Coronary artery (tissue), 2 donors: ENCODE data around the gene PTP4A2.

Source experiments
- DNase-seq: peaks from one replicate; pipeline ENCODE4 v3.0.0-alpha.2; 2017; ENCODE audit warnings: low spot score
- H3K27ac ChIP-seq, 2 donors: fragments of 200-600 bp; sonication (generic); one replicate each; pipeline ENCODE4 v1.5.1; 2016 to 2019
- H3K4me3 ChIP-seq: fragments of 200-600 bp; sonication (generic); 2 replicates; pipeline ENCODE4 v1.5.1; 2016; ENCODE audit warnings: mild to moderate bottlenecking, moderate library complexity
- TF ChIP-seq, protein P1 (sequence below): fragments of 200-600 bp; sonication (generic); IDR thresholded peaks from one replicate; pipeline ENCODE4 v1.5.1; 2019; ENCODE audit warnings: antibody characterized with exemption

The PTP4A2 gene

DNA sequence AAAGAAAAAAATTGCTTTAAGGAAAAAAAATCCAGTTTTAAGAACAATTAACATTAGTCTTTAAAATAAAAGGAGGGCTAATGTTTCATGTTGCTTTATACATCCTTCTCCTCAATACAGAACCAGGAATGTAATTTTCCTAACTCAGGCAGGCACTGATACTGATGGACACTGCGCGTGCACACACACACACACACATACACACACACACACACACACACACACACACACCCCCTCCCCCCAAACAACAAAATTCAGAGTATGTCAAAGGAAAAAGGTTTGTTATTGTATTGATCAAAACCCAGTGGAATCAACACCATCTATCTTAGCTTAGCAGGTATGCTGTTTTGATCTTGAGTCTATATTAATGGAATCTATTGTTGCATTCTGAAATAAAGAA lies 31.6 kb downstream of the PTP4A2 start:
- Histone ChIP-seq H3K4me3 (no peak overlapping the region), H3K27ac (no peak overlapping the region)
- no peak for DNase-seq
- TF ChIP-seq, protein P1, sequence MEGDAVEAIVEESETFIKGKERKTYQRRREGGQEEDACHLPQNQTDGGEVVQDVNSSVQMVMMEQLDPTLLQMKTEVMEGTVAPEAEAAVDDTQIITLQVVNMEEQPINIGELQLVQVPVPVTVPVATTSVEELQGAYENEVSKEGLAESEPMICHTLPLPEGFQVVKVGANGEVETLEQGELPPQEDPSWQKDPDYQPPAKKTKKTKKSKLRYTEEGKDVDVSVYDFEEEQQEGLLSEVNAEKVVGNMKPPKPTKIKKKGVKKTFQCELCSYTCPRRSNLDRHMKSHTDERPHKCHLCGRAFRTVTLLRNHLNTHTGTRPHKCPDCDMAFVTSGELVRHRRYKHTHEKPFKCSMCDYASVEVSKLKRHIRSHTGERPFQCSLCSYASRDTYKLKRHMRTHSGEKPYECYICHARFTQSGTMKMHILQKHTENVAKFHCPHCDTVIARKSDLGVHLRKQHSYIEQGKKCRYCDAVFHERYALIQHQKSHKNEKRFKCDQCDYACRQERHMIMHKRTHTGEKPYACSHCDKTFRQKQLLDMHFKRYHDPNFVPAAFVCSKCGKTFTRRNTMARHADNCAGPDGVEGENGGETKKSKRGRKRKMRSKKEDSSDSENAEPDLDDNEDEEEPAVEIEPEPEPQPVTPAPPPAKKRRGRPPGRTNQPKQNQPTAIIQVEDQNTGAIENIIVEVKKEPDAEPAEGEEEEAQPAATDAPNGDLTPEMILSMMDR = no peak

DNA sequence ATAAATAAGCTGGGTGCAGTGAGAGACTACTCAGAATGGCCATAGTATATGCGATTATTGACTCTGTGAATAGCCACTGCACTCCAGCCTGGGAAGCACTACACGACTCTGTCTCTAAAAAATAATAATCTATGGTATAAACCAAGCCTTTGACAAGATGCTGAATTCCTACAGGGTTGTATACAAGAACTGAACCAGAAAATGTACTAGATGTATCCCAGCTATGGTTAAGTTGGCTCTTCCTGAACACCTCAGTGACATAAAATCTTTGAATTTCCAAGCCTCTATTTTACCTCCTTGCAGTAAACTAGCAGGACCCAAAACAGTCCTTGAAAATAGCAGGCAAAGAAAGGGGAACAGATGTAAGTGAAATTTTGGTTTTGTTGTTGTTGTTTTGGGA lies 32.5 kb downstream of the PTP4A2 start:
- TF ChIP-seq, protein P1 = no peak
- H3K27ac ChIP-seq = no peak overlapping the region
- DNase-seq = no peak
- H3K4me3 ChIP-seq = no peak overlapping the region

DNA sequence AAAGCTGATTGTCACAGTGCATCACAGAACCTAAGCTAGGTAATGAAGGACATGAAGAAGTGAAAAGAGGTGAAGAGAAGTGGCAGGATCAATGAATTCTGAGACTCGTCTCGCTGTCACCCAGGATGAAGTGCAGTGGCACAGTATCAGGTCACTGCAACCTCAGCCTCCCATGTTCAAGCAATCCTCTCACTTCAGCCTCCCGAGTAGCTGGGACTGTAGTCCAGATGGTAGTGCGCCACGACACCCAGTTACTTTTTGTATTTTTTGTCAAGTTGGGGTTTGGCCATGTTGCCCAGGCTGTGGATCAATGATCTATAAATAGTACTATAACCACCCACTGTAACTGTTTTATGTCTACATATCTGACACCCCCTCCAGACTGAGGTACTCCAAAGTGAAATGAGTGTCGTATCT lies 33.1 kb downstream of the PTP4A2 start:
- TF ChIP-seq, protein P1 = no peak
- Histone ChIP-seq H3K4me3 (no peak overlapping the region), H3K27ac (no peak overlapping the region)
- no peak for DNase-seq

DNA sequence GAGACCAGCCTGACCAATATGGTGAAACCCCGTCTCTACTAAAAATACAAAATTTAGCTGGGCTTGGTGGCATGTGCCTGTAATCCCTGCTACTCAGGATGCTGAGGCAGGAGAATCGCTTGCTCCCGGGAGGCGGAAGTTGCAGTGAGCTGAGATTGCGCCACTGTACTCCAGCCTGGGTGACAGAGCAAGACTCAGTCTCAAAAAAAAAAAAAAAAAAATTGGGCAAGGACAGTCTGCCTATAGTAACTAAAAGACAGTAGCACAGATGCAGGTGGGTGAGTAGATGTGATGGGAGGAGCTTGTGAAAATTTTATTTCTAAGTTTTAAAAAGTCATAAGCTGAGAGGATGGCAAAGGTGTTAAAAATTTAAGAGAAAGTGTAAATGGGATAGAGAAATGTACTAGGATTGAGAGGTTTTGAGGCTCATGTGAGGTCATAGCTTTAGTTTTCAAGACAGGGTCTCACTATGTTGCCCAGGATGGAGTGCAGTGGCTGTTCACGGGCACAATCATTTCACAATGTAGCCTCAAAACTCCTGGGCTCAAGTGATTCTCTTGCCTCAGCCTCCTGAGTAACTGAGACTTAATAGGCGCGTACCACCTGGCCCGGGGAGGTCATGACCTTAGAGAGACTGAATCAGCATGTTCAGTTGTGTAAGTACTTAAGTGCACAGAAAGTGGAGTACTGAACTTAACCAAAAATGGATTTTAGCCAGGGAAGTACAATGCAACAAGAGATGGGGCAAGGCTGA lies 33.7 kb downstream of the PTP4A2 start:
- DNase-seq = no peak
- Histone ChIP-seq H3K4me3 (no peak overlapping the region), H3K27ac (no peak overlapping the region)
- TF ChIP-seq, protein P1 = no peak

DNA sequence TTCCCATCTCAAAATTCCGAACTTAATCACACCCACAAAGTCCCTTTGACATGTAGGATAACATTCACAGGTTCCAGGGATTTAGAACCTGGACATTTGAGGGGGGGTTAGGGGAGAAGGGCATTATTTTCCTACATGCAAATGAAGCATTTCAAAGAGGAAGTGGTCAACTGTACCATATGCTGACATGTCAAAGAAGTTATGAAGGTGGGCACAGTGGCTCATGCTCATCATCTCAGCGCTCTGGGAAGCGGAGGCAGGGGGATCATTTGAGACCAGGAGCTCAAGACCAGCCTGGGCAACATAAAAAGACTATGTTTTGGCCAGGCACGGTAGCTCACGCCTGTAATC lies 35.7 kb downstream of the PTP4A2 start:
- TF ChIP-seq, protein P1 = no peak
- Histone ChIP-seq H3K4me3 (no peak overlapping the region), H3K27ac (no peak overlapping the region)
- DNase-seq = no peak

DNA sequence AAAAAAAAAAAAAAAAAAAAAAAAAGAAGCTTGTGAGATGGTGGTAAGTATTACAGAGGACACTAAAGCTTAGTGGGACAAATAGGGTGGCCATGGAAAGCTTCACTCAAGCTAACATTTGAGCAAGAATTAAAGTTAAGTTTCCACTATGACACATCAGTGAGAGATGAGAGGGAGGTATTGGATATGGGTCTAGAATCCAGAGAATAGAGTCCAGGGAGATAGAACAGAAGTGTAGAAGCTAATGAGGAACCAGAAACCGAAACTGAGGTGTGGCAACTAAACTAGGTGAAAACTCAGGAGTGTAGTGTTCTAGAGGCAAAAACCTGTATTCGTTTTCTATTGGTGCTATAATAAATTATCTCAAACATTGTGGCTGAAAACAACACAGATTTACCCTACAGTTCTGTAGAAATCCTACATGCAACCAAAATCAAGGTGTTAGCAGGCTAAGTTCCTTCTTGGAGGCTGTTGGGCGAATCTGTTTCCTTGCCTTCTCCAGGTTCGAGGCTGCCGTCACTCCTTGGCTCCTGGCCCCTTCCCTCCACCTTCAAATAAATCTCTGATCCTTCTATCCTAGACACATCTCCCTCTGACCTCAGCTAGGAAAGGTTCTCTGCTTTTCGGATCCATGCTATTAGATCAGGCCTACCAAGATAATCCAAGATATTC lies 36.2 kb downstream of the PTP4A2 start:
- Histone ChIP-seq H3K27ac (no peak overlapping the region), H3K4me3 (no peak overlapping the region)
- TF ChIP-seq, protein P1 = no peak
- DNase-seq = no peak

DNA sequence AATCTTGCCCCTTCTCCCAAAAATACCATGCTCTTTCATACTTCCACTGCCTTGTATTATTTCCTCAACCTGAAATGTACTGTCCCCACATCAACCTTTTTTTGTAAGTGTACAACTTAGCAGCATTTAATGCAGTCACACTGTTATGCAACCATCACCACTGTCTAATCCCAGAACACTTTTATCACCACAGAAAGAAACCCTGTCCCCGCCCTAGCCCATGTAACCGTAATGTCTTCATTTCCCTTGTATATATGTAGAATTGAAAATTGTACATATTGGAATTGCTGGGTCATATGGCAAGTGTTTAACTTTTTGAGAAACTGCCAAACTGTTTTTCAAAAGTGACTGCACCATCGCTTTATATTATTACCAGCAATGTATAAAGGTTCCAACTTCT lies 37.4 kb downstream of the PTP4A2 start:
- H3K27ac ChIP-seq = no peak overlapping the region
- H3K4me3 ChIP-seq = no peak overlapping the region
- TF ChIP-seq, protein P1 = no peak
- no peak for DNase-seq
